ENCODE measurements around the gene ATAD5.

Gene ATAD5

DNA sequence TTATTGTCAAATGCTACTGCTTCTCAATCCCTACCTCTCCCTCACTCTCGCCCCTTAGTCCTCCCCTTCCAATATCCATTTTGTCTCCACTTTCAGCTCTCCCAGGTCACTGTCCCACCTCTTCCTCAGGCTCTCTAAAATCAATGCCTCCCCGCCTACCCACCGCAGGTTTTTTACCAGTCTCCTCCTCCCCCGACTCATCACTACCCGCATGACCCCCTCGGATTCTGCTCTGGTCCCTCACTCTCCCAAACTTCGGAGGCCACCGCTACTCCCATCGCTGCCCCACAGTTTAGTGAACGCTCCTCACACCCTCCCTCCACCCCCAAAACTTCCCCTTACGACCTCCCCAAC, 7.8 kb upstream of the ATAD5 start:
- no peak for DNase-seq (ENCODE audit: low read depth)
- H3K4me3 ChIP-seq (ENCODE audit: low read length), result peak overlapping the region; percentile 94
- TF ChIP-seq CTCF (conservative IDR thresholded peaks at IDR 0.05; ENCODE audit: low read depth, low read length), result no peak

DNA sequence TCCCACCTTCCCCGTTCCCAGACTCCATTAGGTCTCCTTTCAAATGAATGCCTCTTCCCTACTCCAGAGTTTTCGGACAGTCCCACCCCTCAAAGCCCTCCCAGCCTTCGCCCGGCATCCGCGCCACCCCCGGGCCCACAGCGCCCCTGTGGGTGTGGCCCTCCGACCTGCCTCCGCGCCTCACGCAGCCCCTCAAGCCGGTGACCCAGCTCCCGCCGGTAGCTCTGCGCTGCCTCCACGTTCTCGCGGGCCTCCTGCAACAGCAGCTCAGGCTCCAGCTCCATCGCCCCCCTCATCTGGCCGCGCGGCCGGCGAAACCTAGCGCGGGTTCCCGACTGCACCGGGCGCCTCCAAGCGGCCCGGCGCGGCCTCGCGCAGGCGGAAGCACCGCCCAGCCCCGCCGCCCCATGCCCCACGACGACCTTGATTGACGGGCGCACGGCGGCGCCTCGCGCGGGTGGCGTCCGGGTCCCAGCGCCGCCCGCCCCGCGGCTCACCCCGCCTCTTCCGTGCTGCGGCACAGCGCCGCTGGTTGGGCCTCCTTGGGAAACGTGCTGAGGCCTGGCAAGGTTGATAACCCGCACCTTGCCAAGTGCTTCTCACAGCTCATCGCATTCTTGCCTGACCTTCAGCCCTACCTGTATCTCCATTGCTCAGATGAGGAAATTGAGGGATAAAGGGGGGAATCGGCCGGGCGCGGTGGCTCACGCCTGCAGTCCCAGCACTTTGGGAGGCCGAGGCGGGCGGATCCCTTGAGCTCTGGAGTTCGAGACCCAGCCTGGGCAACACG, 7.2 kb upstream of the ATAD5 start, which contains the start of gene CRLF3:
Gene CRLF3 (minus strand): TSS at position 337 of the 790 bp plus-strand sequence. CDS start 41 bp downstream, at position 296.
- peak; percentile 58 for DNase-seq (ENCODE audit: low read depth)
- H3K4me3 ChIP-seq (ENCODE audit: low read length), result peak within 1 kb of the TSS; percentile 94
- TF ChIP-seq CTCF (conservative IDR thresholded peaks at IDR 0.05; ENCODE audit: low read depth, low read length), result no peak

DNA sequence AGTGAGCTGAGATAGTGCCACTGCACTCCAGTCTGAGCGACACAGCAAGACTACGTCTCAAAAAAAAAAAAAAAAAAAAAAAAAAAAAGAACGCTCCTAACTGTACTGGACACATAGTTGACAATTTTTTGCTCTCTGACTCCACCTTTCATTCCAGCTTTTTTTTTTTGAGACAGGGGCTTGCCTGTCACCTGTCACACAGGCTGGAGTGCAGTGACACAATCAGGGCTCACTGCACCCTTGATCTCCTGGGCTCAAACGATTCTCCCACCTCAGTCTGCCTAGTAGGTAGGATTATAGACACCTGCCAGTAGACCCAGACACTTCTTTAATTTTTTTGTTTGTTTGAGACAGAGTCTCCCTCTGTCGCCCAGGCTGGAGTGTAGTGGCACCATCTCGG, 4.7 kb upstream of the ATAD5 start:
- TF ChIP-seq CTCF (conservative IDR thresholded peaks at IDR 0.05; ENCODE audit: low read depth, low read length), result no peak
- no peak for DNase-seq (ENCODE audit: low read depth)
- no peak overlapping the region for H3K4me3 ChIP-seq (ENCODE audit: low read length)

DNA sequence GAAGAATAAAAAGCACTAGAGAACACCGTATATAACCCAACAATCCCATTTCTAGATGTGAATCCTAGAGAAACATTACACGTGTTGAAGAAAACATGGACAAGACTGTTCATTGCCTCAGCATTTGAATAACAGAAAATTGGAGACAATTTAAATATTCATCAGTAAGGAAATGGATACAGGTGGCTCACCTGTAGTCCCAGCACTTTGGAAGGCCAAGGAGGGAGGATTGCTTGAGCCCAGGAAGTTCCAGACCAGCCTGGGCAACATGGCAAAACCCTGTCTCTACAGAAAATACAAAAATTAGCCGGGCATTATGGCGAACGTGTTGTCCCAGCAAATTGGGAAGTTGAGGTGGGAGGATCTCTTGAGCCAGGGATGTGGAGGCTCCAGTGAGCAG, 2.7 kb upstream of the ATAD5 start:
- H3K4me3 ChIP-seq (ENCODE audit: low read length), result no peak overlapping the region
- DNase-seq (ENCODE audit: low read depth), result no peak
- no peak for TF ChIP-seq CTCF (conservative IDR thresholded peaks at IDR 0.05; ENCODE audit: low read depth, low read length)

- H3K4me3 ChIP-seq (ENCODE audit: low read length), result peak overlapping the region; percentile 80
- TF ChIP-seq CTCF (conservative IDR thresholded peaks at IDR 0.05; ENCODE audit: low read depth, low read length), result no peak
- DNase-seq (ENCODE audit: low read depth), result no peak
These were observed 509 bp upstream of the ATAD5 start for GRCh38 chr17:30831257-30831656.

DNA sequence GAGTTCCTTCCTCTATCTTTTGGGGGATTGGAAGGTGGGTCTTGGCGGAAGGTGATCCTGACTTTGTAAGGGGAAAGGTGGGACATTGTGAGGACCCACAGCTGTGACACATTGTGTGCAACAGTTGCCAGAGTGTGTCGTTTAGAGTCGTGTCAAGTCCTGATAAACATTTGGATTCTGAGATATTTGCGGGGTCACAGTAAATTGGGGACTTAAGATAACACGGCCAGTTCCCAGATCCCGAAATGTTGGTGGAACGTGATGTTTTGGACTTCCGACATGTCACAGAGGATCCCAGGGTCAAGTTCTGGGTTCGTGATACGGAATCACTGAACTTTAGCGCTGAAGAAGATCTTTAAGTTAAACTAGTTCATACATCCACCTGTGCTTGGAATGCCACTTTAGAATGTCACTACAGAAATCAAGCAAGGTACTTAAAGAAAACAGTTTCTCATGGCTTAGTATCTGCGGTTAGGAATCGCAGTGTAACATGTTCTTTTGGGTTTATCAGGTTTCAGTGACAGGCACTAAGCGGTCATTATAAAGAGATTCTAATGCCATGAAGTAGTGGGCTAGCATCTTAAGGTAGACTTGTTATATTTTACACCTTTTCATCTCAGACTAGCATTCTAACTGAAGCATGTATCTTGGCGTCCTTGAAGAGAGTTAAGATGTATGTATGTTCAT, 815 bp downstream of the ATAD5 start:
- no peak for DNase-seq (ENCODE audit: low read depth)
- peak overlapping the region; percentile 80 for H3K4me3 ChIP-seq (ENCODE audit: low read length)
- TF ChIP-seq CTCF (conservative IDR thresholded peaks at IDR 0.05; ENCODE audit: low read depth, low read length), result no peak

Measured in retinal pigment epithelial cell (primary cell).